Hepatic stellate cell (primary cell): ENCODE measurements around the gene CEP170B.
"Not testable (repeated sequence)": the region's sequence is repeated elsewhere in the genome, so short reads cannot be mapped to it uniquely, and the experiment has no call there.

Experiments used
- DNase-seq: peaks from one replicate; pipeline ENCODE4 v3.0.0; 2011; ENCODE audit warnings: low spot score

Gene CEP170B

DNA sequence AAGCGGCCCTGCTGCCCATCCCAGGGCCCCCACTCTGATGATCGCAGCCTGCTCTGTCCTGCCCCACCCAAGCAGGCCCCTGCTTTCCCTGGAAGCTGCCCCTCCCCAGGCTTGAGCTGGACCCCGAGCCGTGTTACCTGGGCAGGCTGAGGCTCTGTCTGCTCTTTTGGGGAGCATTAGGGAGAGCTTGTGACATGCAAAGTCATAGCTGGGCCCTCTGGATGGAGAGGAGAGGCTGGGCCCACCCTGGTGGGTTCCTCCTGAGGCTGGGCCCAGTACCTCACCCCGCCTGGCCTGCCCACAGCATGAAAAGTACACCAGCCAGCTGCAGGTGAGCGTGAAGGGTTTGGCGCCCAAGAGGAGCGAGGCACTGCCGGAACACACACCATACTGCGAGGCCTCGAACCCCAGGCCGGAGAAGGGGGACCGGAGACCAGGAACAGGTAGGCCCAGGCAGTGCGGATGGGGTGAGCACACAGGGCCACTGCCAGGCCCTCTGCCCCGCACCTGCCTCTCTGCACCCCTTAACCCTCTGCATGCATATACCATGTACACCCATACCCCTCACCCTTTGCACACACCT, 15.0 kb downstream of the CEP170B start:
- no peak for DNase-seq

DNA sequence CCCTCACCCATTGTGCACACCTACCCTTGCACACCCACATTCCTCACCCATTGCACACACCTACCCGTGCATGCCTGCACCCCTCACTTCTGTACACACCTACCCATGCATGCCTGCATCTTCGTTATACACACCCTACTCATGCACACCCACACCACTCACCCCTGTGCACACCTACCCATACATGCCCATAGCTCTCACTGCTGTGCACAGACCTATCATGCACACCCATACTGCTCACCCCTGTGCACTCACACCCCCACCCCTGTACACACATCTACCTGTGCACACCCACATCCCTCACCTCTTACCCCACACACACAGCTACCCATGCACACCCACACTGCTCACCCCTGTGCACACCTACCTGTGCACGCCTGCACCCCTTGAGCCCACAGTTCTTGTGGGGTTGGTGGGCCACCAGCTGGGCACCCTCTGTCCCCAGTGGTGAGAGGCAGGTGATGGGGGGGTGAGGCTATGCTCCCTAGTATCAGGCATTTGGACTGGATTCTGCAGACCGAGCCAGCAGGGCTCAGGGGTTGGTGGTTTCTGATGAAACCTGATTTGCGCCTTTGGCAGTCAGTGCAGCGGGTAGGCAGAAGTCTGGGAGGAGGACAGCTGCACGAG, 15.6 kb downstream of the CEP170B start:
- no peak for DNase-seq

DNA sequence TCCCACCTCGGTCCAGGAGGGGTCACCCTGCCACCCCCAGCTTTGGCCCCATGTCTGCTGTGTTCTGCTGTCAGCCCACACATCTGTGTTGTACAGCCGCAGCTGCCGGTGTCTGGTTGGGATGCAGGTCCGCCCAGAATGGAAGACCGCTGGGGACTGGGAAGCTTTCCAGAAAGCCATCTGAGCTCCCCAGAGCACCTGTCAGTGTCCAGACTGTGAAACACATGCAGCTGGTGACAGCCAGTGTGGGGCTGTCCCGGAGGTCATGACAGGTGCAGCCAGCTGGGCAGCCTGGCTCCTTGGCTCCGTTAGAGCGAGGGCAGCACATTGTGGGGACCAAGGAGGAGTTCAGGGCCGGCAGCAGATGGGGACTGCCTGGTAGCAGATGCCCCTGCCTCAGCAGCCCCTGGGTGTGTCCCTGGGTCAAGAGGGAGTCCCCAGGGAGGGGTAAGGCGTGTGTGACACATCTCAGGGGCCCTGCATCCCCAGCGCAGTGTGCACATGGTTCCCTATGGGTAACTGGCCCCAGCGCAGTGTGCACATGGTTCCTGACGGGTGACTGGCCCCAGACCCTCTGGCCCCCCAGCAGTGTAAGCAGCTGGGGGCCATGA, 16.4 kb downstream of the CEP170B start:
- no peak for DNase-seq

DNA sequence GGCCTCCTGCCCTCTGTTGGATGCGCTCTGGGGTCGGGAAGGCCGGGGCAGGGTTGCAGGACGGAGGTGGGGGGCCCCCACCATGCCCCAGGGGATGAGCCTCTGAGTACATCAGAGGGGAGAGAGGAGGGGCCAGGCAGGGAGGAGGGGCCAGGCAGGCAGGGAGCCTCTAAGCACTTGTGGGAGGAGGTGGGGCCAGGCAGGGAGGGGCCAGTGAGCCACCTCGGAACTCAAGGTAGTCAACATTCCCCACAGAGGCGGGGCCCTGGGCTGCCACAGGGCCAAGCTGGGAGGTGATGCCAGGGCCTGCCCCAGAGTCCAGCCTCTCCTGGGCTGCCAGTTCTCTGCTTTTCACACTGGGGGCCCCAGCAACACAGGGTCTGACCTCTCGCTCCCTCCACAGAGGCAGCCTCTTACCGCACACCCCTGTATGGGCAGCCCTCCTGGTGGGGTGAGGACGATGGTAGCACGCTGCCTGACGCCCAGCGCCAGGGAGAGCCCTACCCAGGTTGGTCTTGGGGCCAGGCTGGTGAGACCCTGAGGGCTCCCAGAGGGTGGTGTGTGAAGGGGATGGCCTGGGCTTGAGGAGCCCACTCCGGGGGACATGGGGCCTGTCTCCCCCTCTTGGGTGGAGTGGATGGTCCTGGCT, 17.4 kb downstream of the CEP170B start:
- DNase-seq, result no peak

DNA sequence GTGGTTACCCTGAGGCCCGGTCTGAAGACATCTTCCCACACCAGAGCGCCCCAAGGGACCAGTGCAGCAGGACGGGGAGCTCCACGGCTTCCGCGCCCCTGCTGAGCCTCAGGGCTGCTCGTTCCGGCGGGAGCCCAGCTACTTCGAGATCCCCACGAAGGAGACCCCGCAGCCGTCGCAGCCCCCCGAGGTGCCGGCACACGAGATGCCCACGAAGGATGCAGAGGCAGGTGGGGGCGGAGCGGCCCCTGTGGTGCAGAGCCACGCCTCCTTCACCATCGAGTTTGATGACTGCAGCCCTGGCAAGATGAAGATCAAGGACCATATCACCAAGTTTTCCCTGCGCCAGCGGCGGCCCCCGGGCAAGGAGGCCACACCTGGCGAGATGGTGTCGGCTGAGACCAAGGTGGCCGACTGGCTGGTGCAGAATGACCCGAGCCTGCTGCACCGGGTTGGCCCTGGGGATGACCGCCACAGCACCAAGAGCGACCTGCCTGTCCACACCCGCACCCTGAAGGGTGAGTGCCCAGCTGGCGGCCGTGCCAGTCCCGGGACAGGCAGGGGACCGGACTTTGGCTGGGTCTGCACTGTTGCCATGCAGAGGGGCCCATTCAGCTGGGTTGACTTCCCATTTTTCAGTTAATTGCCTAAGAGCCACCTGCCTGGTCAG, 18.1 kb downstream of the CEP170B start:
- no peak for DNase-seq

DNA sequence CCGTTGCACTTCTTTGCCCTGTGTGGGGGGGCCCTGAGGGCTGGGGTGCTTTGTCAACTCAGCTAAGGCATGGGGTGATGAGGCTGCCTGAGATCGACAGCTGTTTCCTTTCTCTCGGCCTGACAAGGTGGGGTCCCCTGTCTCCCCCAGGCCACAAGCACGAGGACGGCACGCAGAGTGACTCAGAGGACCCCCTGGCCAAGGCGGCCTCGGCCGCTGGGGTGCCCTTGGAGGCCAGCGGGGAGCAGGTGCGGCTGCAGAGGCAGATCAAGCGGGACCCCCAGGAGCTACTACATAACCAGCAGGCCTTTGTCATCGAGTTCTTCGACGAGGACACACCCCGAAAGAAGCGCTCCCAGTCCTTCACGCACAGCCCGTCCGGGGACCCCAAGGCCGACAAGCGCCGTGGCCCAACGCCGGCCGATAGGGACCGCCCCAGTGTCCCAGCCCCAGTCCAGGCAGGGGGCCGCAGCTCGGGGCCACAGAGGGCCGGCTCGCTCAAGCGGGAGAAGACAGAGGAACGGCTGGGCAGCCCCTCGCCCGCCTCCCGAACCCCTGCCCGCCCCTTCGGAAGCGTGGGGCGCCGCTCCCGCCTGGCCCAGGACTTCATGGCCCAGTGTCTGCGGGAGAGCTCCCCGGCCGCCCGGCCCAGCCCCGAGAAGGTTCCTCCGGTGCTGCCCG, 18.8 kb downstream of the CEP170B start:
- no peak for DNase-seq

DNA sequence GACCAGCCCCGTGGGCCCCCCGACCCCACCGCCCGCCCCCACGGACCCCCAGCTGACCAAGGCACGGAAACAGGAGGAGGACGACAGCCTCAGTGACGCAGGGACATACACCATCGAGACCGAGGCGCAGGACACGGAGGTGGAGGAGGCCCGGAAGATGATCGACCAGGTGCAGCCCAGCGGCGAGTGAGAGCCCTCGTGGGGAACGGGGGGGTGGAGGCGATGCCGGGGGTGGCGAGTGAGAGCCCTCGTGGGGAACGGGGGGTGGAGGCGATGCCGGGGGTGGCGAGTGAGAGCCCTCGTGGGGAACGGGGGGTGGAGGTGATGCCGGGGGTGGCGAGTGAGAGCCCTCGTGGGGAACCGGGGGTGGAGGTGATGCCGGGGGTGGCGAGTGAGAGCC, 19.3 kb downstream of the CEP170B start:
- not testable (repeated sequence) for DNase-seq

DNA sequence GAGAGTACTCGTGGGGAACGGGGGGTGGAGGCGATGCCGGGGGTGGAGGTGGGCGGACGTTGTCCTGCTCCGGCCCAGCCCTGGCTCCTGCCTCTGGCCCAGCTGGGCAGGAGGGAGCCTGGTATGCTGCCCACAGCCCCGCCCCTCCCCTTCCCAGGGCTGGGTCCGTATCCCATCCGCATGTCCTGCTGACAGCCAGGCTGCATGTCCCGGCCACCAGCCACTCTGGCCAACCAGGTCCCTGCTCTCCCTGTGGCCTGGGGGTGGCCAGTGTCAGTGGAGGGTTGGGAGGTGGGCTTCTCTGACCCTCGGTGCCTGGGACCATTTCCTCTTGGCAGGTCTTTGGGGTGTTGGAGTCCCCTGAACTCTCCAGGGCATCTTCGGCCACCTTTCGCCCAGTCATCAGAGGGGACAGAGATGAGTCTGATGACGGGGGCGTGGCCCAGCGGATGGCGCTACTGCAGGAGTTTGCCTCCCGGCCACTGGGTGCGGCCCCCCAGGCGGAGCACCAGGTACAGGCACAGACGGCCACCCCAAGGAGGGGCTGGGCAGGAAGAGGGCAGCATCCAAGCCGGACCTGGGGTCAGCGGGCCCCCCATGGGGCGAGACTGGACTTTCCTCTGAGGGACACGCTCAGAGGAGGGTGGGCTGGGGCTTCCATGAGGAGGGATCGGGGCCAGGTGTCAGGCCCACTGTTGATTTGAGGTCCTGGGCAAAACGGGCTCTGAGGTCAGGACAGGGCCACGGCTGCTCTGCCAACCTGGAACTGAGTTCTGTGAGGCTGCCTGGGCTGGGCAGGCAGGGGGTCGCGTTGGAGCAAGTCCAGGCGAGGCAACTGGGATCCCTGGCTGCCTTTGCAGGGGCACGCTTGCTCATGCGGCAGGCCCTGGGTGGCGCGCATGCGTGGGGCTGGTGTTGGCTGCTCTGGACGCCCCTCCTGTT, 20.2 kb downstream of the CEP170B start:
- no peak for DNase-seq

DNA sequence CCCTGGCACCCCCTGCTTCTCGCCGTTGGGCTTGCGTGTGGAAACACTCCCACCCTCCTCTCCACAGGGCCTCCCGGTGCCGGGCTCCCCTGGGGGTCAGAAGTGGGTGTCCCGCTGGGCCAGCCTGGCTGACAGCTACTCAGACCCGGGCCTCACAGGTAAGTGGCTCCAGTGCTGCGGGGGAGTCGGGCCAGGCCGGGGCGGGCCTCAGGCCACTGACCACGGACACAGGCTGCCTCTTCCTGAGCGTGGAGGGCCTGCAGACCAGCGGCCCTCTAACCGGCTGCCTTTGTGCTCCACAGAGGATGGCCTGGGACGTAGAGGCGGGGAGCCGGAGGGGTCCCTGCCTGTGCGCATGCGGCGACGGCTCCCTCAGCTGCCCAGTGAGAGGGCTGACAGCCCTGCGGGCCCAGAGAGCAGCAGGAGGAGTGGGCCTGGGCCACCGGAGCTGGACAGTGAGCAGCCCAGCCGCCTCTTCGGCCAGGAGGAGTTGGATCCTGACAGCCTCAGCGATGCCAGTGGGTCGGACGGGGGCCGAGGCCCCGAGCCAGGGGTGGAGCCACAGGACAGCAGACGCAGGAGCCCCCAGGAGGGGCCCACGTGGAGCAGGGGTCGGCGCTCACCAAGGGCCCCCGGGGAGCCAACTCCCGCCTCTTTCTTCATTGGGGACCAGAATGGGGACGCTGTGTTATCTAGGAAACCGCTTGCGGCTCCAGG, 21.1 kb downstream of the CEP170B start:
- DNase-seq, result no peak

DNA sequence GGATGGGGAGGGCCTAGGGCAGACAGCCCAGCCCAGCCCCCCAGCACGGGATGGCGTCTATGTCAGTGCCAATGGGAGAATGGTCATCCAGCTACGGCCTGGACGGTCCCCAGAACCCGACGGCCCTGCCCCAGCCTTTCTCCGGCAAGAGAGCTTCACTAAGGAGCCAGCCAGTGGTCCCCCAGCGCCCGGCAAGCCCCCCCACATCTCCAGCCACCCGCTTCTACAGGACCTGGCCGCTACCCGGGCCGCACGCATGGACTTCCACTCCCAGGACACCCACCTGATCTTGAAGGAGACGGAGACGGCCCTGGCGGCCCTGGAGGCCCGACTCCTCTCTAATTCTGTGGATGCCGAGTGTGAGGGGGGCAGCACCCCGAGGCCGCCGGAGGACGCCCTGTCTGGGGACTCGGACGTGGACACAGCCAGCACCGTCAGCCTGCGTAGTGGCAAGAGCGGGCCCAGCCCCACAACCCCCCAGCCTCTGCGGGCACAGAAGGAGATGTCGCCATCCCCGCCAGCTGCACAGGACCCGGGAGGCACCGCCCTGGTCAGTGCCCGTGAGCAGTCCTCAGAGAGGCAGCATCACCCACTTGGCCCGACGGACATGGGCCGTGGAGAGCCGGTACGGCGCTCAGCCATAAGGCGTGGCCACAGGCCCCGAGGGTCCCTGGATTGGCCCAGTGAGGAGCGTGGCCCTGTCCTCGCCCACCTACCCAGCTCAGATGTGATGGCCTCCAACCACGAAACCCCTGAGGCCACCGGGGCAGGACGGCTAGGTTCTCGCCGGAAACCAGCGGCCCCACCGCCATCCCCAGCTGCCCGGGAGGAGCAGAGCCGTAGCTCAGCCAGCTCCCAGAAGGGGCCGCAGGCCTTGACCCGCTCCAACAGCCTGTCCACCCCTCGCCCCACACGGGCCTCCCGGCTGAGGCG, 21.9 kb downstream of the CEP170B start:
- DNase-seq, result no peak

DNA sequence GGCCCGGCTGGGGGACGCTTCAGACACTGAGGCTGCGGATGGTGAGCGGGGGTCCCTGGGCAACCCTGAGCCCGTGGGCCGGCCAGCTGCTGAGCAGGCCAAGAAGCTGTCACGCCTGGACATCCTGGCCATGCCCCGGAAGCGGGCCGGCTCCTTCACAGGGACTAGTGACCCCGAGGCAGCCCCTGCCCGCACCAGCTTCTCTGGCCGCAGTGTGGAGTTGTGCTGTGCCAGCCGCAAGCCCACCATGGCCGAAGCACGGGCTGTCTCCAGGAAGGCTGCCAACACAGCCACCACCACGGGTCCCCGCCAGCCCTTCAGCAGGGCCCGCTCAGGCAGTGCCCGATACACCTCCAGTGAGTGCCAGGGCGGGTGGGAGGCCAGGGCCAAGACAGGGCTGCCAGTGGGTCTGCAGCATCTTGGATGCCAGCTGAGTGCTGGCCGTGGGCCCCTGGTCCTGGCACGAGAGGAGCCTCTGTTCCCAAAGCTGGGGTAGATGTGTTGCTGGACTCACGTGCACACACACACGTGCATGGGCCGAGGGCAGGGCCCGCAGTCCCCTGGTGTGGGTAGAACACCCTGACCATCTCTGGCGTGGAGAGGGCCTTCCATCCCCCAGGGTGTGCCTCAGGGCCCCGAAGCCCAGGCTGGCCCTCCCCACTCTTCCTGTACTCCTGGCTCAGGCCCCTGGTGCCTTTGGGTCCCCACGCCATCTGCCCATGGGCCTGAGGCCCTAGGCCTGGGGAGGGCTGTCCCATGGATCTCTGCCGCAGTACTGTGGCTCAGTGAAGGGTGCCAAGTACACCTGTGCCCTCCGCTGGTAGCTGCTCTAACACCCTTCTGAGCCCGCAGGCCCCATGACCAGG, 22.8 kb downstream of the CEP170B start:
- no peak for DNase-seq

DNA sequence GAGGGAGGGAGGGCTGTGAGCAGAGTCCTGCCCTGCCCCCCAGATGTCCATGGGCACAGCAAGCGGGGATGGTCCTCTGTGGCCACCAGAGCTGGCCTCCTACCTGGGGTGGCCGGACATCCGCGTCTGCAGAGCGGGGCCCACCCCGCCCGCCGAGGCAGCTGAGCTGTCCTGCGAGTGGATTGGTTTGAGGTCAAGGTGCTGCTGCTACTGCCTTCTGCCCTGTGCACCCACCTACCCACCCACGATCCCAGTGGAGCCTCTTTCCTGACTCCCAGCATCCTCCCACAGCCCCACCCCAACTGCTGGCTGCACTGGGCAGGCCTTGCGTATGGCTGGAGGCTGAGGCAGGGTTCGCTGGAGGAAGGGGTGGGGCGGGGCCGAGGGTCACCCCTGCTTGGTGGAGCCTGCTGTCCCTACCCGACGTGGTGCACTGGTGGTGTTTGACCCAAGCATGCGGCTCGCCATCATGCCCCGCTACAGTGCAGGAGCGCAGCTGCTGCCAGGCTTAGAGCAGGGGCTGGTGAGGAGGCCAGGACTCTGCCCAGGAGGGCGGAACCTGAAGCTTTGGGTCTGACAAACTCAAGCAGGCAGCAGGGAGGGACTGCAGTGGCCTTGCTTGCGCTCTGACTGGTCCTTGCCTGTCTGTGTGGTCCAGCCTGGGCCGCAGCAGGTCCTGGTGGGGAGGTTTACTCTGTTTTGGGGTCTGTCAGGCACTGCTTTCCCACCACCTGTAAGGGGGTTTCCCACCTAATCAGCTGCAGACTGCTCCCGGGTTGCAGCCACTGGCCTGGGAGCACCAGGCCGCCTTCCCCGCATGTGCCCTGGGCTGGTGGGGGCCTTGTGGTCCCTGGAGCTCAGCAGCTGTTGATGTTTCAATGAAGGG, 23.7 kb downstream of the CEP170B start:
- no peak for DNase-seq

DNA sequence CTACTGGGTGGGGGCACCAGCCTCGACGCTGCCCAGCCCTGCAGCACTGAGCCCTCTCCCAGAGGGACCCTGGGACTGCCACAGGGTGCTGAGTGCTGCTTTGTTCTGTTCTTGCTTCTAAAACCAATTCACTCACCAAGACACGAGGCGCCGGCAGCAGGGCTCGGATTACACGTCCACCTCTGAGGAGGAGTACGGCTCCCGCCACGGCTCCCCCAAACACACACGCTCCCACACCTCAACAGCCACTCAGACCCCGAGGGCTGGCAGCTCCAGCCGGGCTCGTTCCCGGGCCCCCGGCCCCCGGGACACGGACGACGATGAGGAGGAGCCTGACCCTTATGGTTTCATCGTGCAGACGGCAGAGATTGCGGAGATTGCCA, 24.3 kb downstream of the CEP170B start:
- DNase-seq, result no peak

DNA sequence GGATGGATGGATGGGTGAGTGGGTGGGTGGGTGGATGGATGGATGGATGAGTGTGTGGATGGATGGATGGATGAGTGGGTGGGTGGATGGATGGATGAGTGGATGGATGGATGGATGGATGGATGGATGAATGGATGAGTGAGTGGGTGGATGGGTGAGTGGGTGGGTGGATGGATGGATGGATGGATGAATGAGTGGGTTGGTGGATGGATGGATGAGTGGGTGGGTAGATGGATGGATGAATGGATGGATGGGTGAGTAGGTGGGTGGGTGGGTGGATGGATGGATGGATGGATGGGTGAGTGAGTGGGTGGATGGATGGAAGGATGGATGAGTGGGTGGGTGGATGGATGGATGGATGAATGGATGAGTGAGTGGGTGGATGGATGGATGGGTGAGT, 25.2 kb downstream of the CEP170B start:
- not testable (repeated sequence) for DNase-seq

DNA sequence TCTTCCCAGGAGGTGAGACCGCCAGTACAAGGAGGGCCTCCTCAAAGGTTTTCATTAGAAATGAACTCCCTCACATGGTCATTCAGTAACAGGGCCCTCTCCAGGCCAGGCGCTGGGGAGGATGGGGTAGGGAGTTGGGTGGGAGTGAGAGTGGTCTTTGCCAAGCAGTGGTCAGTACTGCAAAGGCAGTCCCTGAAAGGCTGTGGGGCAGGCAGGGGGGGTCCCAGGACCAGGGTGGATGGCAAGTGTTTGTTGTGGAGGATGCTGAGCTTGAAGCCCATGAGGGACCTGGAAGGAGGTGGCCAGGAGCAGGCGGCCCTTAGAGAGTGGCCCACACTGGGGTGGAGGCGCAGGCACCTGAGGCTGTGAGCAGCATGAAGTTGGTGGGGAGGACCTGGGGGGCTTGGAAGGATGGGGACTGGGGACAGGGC, 26.1 kb downstream of the CEP170B start:
- no peak for DNase-seq

DNA sequence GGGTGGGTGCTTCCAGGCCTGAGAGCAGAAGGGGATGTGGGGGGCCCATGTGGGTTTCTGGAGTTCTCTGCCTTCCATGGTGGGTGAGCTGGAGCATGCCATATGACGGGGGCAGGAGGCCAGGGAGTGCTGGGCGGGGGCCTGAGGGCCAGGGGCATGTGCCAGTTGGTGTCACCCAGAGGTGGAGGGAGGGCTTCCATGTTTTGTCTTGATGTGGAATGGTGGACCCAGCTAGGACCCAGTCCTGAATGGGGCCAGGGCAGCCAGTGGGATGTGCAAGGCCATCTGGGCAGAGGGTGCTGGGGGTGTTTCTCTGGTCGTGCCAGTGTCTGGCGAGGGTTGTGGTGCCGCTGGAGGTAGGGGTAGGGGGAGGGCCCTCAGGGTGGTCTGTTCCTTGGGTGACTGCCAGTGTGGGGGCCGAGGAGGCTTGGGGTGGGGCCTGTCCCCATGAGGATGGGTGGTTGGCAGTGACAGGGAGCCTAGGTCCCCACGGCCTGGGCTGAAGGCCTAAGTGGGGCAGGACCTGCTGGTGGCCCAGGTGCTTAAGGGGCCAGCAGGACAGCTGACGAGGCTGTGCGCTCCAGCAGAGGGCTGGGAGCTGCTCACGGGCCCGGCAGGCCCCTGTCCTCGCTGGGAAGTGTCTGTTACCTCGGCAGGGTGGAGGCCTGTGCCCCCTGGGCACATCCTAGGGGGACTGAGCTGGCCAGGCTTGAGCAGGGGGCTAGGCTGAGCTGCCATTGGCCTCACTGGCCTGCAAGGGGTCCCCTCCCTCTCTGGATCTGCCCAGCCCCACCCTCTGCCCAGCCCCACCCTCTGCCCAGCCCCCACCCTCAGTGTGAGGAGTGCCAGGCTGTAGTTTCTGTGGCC, 26.8 kb downstream of the CEP170B start:
- DNase-seq, result no peak
